ENCODE results near the gene RIC8B.

RIC8B gene

GRCh38 chr12:106801830-106802533 lies 27.5 kb downstream of the RIC8B start:
- DNase-seq (ENCODE audit: low spot score) = no peak

GRCh38 chr12:106804668-106805067 lies 30.2 kb downstream of the RIC8B start:
- DNase-seq (ENCODE audit: low spot score) = no peak

- no peak for DNase-seq (ENCODE audit: low spot score)
These were observed 40.2 kb downstream of the RIC8B start for GRCh38 chr12:106814714-106815113.

- no peak for DNase-seq (ENCODE audit: low spot score)
These were observed 41.3 kb downstream of the RIC8B start for GRCh38 chr12:106815741-106816140.

GRCh38 chr12:106816231-106816630 lies 41.7 kb downstream of the RIC8B start:
- DNase-seq (ENCODE audit: low spot score) = no peak

- DNase-seq (ENCODE audit: low spot score) = no peak
These were observed 45.5 kb downstream of the RIC8B start for GRCh38 chr12:106819991-106820390.

- no peak for DNase-seq (ENCODE audit: low spot score)
These were observed 57.2 kb downstream of the RIC8B start for GRCh38 chr12:106831699-106832098.

- DNase-seq (ENCODE audit: low spot score) = no peak
These were observed 63.3 kb downstream of the RIC8B start for GRCh38 chr12:106837782-106838181.

GRCh38 chr12:106839333-106839732 lies 64.9 kb downstream of the RIC8B start:
- no peak for DNase-seq (ENCODE audit: low spot score)

- DNase-seq (ENCODE audit: low spot score) = no peak
These were observed 65.8 kb downstream of the RIC8B start for GRCh38 chr12:106840243-106840642.

- peak; percentile 49 for DNase-seq (ENCODE audit: low spot score)
These were observed 67.2 kb downstream of the RIC8B start for GRCh38 chr12:106841510-106842302.

GRCh38 chr12:106845902-106846301 lies 71.4 kb downstream of the RIC8B start:
- no peak for DNase-seq (ENCODE audit: low spot score)

- no peak for DNase-seq (ENCODE audit: low spot score)
These were observed 73.4 kb downstream of the RIC8B start for GRCh38 chr12:106847861-106848260.

- no peak for DNase-seq (ENCODE audit: low spot score)
These were observed 76.8 kb downstream of the RIC8B start for GRCh38 chr12:106851306-106851705.

- DNase-seq (ENCODE audit: low spot score) = no peak
These were observed 80.2 kb downstream of the RIC8B start for GRCh38 chr12:106854723-106855122.

GRCh38 chr12:106855221-106855758 lies 80.8 kb downstream of the RIC8B start:
- DNase-seq (ENCODE audit: low spot score) = no peak

- DNase-seq (ENCODE audit: low spot score) = no peak
These were observed 87.8 kb downstream of the RIC8B start for GRCh38 chr12:106861984-106862916.

GRCh38 chr12:106863189-106863588 lies 88.7 kb downstream of the RIC8B start:
- no peak for DNase-seq (ENCODE audit: low spot score)

GRCh38 chr12:106865683-106866082 lies 91.2 kb downstream of the RIC8B start:
- no peak for DNase-seq (ENCODE audit: low spot score)

- no peak for DNase-seq (ENCODE audit: low spot score)
These were observed 92.1 kb downstream of the RIC8B start for GRCh38 chr12:106866426-106867080.

- no peak for DNase-seq (ENCODE audit: low spot score)
These were observed 93.2 kb downstream of the RIC8B start for GRCh38 chr12:106867651-106868050.
